ENCODE data around the gene CD68. TPM values are rescaled to one million over a fixed set of nuclear protein-coding genes. Genes with fewer than 3 reads are reported as not detected.
A peak's percentile ranks its signal among the peaks of the same experiment; 100 is the strongest.

CD68 gene
- total and polyA plus RNA-seq, 12 donors: 19.4 to 207 (median 145) TPM

GRCh38 chr17:7579834-7580603, 581 bp downstream of the CD68 start:
- Histone ChIP-seq H3K9me3 (replicated peaks in 1 of 3) (no peaks in the 10 kb centered on the region), H3K36me3 (replicated peaks in 1 of 2) (peaks cover 0 to 41% of the 10 kb centered on the region in 2 donors), H3K4me1 (replicated peaks in 1 of 2) (peaks cover 41 to 78% of the 10 kb centered on the region in 2 donors), H3K27ac (peak overlapping the region; percentile 47 to 97 (median 81)), H3K4me3 (peak overlapping the region in 1 of 4 donors; percentile 54), H3K27me3 (no peaks in the 10 kb centered on the region)
- WGBS, 4 donors: 65 to 82% (median 70%) methylated on average over 9 to 12 of the region's 12 CpGs
- TF ChIP-seq CTCF (IDR thresholded peaks at IDR 0.05): no peak
- intact Hi-C loops (cut with DNase I): no loop called here
- no peak for DNase-seq

- Histone ChIP-seq H3K9me3 (replicated peaks in 1 of 3) (no peaks in the 10 kb centered on the region), H3K27ac (peak overlapping the region in 3 of 5 donors; percentile 47 to 97 (median 96)), H3K4me3 (peak overlapping the region in 1 of 4 donors; percentile 54), H3K27me3 (no peaks in the 10 kb centered on the region), H3K4me1 (replicated peaks in 1 of 2) (peaks cover 36 to 74% of the 10 kb centered on the region in 2 donors), H3K36me3 (replicated peaks in 1 of 2) (peaks cover 0 to 32% of the 10 kb centered on the region in 2 donors)
- no peak for DNase-seq
- WGBS, 4 donors: 77 to 83% (median 81%) methylated on average over 23 of the region's 23 CpGs
- intact Hi-C loops (cut with DNase I): no loop called here
- TF ChIP-seq CTCF (IDR thresholded peaks at IDR 0.05) (no peak), POLR2A (IDR thresholded peaks at IDR 0.05) (no peak)
Measured at GRCh38 chr17:7580604-7581575, 1.5 kb downstream of the CD68 start.

DNA sequence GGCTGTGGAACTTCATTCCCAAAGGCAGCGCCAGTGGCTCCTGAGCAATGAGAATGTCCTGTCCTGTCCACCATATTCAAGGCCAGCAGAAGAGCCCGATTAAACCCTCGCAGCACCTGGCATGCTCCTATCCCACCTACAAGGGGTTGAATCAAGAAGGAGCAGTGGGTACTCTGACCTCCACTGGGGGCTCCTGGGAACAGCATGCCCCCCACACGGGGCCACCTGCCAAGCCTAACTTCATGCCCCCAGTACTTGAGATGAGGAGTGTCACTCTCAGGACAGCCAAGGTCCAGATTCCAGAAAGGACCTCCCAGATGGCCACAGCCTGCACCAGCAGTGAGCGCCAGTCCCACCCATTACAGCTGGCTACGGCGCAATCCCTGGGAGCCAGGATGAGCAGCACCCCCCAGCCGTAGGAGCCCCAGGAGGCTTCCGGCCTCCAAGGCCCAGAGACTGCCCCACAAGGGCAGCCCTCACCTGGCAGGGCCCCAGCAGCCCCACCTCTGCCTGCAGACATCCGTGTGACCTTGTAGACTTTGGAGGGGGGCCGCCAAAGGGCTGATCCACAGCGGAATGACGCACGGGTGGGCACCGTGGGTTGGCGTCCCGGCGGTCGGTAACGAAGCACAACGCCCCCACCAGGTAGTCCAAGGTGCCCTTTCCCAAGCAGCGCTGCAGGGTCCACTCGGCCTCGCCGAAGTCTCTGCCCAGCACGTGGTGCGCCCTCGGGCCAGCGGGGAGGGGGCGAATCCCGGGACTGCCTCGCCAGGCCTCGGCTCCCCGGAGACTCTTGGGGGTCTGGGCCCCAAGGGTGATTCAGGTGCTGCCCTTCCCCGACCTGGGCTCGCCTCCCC, 3.2 kb downstream of the CD68 start:
- DNase-seq: peak in 5 of 7 donors; percentile 47 to 64 (median 56)
- intact Hi-C loops (cut with DNase I): no loop called here
- 60 to 83% (median 69%) methylated on average over 6 to 36 of the region's 36 CpGs for WGBS, 4 donors
- no peaks in the 10 kb centered on the region for H3K9me3 ChIP-seq (replicated peaks in 1 of 3)
- peak overlapping the region in 2 of 4 donors; percentile 5 to 61 for H3K4me3 ChIP-seq
- H3K27ac ChIP-seq: peak overlapping the region; percentile 78 to 97 (median 96)
- no peak for TF ChIP-seq POLR2A (IDR thresholded peaks at IDR 0.05)
- no peak for TF ChIP-seq CTCF (IDR thresholded peaks at IDR 0.05)
- H3K27me3 ChIP-seq: no peaks in the 10 kb centered on the region
- peaks cover 32 to 56% of the 10 kb centered on the region in 2 donors for H3K4me1 ChIP-seq (replicated peaks in 1 of 2)
- H3K36me3 ChIP-seq (replicated peaks in 1 of 2): peaks cover 0 to 27% of the 10 kb centered on the region in 2 donors
